OCI-LY3 (cell line): Measurements from ENCODE around the gene KMT5B.

Experiments used
- EZH2phosphoT487 ChIP-seq: fragments of 200-600 bp; shearing (Covaris generic); IDR thresholded peaks from 2 replicates; pipeline ENCODE4 v1.6.1; 2018; ENCODE audit warnings: antibody characterized with exemption, mixed run types, low read depth
- TF ChIP-seq, protein P1 (sequence below): fragments of 200-600, 300-600 bp; sonication (generic); IDR thresholded peaks from 2 replicates; pipeline ENCODE4 v1.5.1; 2014; ENCODE audit warnings: antibody characterized with exemption, low read length, low read depth

DNA sequence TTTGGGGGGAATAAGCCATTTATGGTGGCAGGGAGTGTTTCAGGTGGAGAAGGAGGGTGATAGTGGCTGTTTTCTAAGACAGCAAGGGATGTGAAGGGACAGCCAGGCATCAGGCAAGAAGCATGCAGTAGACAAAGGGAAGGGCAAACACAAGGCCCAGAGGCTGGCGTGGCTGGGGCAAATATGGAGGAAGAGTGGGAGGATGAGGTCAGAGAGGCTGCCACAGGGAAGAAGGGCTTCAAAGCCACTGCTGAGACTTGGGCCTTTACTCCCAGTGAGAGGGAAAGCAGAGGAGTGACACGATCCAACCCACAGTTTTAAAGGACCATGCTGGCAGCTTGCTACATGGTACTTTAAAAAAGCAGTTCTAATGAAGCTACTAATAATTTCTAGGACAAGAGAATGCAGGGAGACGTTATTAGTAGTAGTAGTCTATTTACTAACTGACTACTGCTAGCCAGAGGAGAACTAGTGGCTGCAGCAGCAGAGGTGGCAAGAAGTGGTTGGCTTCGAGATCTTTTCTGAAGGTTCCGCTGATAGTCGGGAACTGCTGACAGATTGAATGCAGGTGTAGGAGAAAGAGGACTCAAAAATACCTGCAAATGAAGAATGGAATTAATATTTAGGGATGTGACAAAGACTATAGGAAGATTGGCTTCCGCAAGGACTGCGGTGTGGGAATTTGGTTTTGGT is 13.7 kb downstream of the KMT5B start:
- TF ChIP-seq, protein P1, sequence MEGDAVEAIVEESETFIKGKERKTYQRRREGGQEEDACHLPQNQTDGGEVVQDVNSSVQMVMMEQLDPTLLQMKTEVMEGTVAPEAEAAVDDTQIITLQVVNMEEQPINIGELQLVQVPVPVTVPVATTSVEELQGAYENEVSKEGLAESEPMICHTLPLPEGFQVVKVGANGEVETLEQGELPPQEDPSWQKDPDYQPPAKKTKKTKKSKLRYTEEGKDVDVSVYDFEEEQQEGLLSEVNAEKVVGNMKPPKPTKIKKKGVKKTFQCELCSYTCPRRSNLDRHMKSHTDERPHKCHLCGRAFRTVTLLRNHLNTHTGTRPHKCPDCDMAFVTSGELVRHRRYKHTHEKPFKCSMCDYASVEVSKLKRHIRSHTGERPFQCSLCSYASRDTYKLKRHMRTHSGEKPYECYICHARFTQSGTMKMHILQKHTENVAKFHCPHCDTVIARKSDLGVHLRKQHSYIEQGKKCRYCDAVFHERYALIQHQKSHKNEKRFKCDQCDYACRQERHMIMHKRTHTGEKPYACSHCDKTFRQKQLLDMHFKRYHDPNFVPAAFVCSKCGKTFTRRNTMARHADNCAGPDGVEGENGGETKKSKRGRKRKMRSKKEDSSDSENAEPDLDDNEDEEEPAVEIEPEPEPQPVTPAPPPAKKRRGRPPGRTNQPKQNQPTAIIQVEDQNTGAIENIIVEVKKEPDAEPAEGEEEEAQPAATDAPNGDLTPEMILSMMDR = no peak
- TF ChIP-seq EZH2phosphoT487 = no peak
